Esophagus squamous epithelium (tissue), 4 donors: ENCODE measurements around the gene CAPN8.

Experiments
- CTCF ChIP-seq, 6 experiments: fragments of 450-650 bp in 4 of 6; fragments of 200-600 bp in 2 of 6; sonication (generic) in 2 of 6; IDR thresholded peaks; one replicate each; pipeline ENCODE4 v1.5.1; 2016 to 2019; ENCODE audit warnings: antibody characterized with exemption in 6 of 6, mild to moderate bottlenecking in 4 of 6, moderate library complexity in 4 of 6
- POLR2A ChIP-seq, 4 donors: fragments of 450-650 bp; IDR thresholded peaks; one replicate each; pipeline ENCODE4 v1.6.1; 2017; ENCODE audit warnings: antibody characterized with exemption in 4 of 4, mild to moderate bottlenecking in 4 of 4, moderate library complexity in 3 of 4

- TF ChIP-seq CTCF (IDR thresholded peaks at IDR 0.05) (no peak), POLR2A (IDR thresholded peaks at IDR 0.05) (no peak)
These were observed 140.5 kb downstream of the CAPN8 start for GRCh38 chr1:223524930-223525451.
